GM06990 (cell line): ENCODE results near the gene GPR150.

Experiments used
- DNase-seq: peaks from one replicate; pipeline ENCODE4 v3.0.0-alpha.2; 2011; ENCODE audit not compliant: insufficient read length; ENCODE audit errors: extremely low read depth
- H3K27me3 ChIP-seq: replicated peaks from 2 replicates; pipeline ENCODE4 v1.6.0; 2011; ENCODE audit warnings: low read length; ENCODE audit not compliant: control insufficient read depth, insufficient read depth
- H3K36me3 ChIP-seq: 2 replicates; pipeline ENCODE4 v1.5.1; 2011; ENCODE audit warnings: low read length; ENCODE audit not compliant: control insufficient read depth, insufficient read depth
- H3K4me3 ChIP-seq: replicated peaks from 2 replicates; pipeline ENCODE4 v1.5.1; 2011; ENCODE audit warnings: low read depth, mild to moderate bottlenecking, control low read depth, low read length
- TF ChIP-seq, protein P1 (sequence below): IDR thresholded peaks from 2 replicates; pipeline ENCODE4 v1.5.1; 2011; ENCODE audit warnings: low read length, control low read depth, mild to moderate bottlenecking, inconsistent platforms; ENCODE audit not compliant: insufficient read depth, poor library complexity, severe bottlenecking

GPR150 gene

DNA sequence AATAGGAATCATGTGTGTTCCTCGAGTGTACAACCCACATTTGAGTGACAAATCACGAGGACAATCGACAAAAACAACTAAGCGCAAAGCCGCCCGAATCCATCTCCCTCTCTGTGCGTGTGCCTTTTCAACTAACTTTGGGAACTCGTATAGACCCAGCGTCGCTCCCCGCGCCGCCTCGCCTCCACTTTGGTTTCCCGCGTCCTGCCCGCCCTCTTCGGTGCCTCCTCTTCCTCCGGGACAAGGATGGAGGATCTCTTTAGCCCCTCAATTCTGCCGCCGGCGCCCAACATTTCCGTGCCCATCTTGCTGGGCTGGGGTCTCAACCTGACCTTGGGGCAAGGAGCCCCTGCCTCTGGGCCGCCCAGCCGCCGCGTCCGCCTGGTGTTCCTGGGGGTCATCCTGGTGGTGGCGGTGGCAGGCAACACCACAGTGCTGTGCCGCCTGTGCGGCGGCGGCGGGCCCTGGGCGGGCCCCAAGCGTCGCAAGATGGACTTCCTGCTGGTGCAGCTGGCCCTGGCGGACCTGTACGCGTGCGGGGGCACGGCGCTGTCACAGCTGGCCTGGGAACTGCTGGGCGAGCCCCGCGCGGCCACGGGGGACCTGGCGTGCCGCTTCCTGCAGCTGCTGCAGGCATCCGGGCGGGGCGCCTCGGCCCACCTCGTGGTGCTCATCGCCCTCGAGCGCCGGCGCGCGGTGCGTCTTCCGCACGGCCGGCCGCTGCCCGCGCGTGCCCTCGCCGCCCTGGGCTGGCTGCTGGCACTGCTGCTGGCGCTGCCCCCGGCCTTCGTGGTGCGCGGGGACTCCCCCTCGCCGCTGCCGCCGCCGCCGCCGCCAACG is at the start of gene GPR150:
GPR150 (plus strand) TSS at position 58 of the 840 bp plus-strand sequence; CDS start at position 247, 189 bp downstream.
- DNase-seq = peak; percentile 83
- Histone ChIP-seq H3K27me3 (no peaks in the 10 kb centered on the region), H3K36me3 (no peaks in the 10 kb centered on the region), H3K4me3 (peak within 1 kb of the TSS; percentile 59)
- TF ChIP-seq, protein P1, sequence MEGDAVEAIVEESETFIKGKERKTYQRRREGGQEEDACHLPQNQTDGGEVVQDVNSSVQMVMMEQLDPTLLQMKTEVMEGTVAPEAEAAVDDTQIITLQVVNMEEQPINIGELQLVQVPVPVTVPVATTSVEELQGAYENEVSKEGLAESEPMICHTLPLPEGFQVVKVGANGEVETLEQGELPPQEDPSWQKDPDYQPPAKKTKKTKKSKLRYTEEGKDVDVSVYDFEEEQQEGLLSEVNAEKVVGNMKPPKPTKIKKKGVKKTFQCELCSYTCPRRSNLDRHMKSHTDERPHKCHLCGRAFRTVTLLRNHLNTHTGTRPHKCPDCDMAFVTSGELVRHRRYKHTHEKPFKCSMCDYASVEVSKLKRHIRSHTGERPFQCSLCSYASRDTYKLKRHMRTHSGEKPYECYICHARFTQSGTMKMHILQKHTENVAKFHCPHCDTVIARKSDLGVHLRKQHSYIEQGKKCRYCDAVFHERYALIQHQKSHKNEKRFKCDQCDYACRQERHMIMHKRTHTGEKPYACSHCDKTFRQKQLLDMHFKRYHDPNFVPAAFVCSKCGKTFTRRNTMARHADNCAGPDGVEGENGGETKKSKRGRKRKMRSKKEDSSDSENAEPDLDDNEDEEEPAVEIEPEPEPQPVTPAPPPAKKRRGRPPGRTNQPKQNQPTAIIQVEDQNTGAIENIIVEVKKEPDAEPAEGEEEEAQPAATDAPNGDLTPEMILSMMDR = no peak

DNA sequence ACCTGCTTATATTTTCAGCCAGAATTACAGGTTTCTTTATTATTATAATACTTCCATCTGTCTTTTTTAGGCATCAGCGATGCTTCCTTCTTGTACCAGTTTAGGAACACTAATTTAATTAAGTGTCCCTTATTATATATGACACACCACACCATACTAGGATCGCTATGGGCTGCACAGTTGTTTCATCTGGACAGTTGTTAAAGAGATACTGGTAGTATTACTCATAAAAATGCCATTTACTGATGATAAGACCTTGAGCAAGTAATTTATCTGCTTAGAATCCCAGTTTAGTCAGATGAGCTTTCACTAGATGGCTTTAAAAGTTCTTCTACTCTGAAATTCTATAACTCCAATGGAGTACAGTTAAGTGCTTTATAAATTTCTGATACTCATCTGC is 47.9 kb upstream of the GPR150 start:
- TF ChIP-seq, protein P1 = no peak
- no peaks in the 10 kb centered on the region for H3K27me3 ChIP-seq
- H3K36me3 ChIP-seq = no peaks in the 10 kb centered on the region
- H3K4me3 ChIP-seq = no peak overlapping the region
- no peak for DNase-seq

DNA sequence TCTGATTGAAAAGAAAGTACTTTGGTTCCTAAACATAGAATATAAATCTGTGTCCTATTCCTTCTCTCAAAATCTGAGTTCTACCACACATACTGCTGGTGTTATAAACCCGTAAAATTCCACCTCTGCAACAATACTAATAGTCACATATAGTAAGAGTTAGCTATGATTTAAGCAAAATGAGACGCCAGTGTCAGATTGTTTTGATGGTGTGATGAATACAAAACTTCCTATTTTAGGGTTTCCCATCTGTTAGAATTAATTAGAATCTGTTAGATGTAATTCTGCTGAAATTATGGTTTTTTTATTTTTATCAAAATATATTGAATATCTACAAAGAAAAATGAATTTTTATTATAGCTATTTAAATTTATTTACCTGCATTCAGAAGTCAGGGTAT is 38.3 kb upstream of the GPR150 start:
- Histone ChIP-seq H3K27me3 (no peaks in the 10 kb centered on the region), H3K36me3 (no peaks in the 10 kb centered on the region), H3K4me3 (no peak overlapping the region)
- no peak for DNase-seq
- TF ChIP-seq, protein P1 = no peak

DNA sequence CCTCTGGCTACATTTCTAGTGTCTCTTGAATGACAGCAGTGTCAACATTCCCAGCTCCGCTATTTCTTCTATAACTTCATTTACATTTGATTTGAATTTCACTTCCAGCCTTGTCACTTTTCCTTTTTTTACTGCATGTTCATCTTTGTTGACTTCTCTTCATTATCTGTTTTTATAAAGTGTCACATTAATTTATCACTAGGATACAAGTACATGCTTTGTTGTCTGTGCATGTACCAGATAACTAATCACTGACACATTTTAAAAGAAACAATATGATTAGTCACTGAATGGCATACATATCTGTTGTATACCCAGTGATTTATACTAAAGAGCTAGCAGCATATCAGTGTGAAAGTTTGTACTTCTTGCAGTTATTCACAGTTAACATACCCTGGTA is 35.9 kb upstream of the GPR150 start:
- Histone ChIP-seq H3K36me3 (no peaks in the 10 kb centered on the region), H3K4me3 (no peak overlapping the region), H3K27me3 (no peaks in the 10 kb centered on the region)
- TF ChIP-seq, protein P1 = no peak
- DNase-seq = no peak

DNA sequence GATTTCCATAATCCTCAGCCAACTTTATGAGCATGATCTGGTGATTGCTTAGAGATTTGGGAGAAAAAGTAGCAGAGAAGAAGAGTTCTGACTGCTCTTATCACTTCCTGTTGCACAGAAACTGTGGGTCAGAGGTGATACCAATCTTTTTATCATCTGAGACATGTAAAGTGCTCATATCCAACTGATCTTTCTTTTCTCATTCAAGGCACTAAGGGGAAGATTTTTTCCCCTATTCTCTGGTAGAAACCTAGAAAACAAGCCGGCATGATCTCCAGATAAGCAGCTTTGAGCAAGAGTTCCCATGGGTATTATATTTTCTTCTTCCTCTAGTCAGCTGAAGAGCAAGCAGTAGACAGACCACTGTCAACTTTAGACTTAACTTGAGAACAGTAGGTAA is 29.0 kb upstream of the GPR150 start:
- Histone ChIP-seq H3K36me3 (no peaks in the 10 kb centered on the region), H3K4me3 (no peak overlapping the region), H3K27me3 (no peaks in the 10 kb centered on the region)
- TF ChIP-seq, protein P1 = no peak
- DNase-seq = no peak

DNA sequence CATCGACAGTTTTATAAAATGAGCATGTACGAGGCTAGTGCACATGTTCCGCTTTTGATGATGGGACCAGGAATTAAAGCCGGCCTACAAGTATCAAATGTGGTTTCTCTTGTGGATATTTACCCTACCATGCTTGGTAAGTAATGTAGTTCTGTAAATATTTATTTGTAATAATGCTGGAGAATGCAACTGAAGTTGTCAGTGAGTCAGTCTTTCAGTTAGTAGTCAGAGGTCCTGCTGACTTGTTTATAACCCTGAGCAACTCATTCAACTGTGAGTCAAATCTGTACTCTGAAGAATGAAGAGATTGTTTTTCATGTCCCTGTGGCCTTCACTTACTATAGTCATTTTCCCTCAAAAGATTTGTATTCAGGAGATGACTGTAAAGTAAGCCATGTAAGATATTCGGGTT is 28.4 kb upstream of the GPR150 start:
- Histone ChIP-seq H3K4me3 (no peak overlapping the region), H3K27me3 (no peaks in the 10 kb centered on the region), H3K36me3 (no peaks in the 10 kb centered on the region)
- TF ChIP-seq, protein P1 = no peak
- peak; percentile 30 for DNase-seq
